H9 (cell line): ENCODE results near the gene TNFAIP8L1. TPM values are rescaled to one million over a fixed set of nuclear protein-coding genes. Genes with fewer than 3 reads are reported as not detected.

Experiments
- DNase-seq: peaks from one replicate; pipeline ENCODE4 v3.0.0-alpha.2; 2017
- H2AFZ ChIP-seq: one replicate; pipeline ENCODE4 v1.6.1; 2013; ENCODE audit warnings: mild to moderate bottlenecking, low read length, control low read depth, moderate library complexity
- H2AK5ac ChIP-seq: 2 replicates; pipeline ENCODE4 v1.6.1; 2013; ENCODE audit warnings: low read length, control low read depth, mixed read lengths; ENCODE audit not compliant: insufficient read length
- H2BK120ac ChIP-seq: one replicate; pipeline ENCODE4 v1.6.1; 2013; ENCODE audit warnings: low read depth, mild to moderate bottlenecking, low read length, control low read depth, inconsistent platforms; ENCODE audit not compliant: poor library complexity, severe bottlenecking
- H2BK12ac ChIP-seq: 2 replicates; pipeline ENCODE4 v1.6.1; 2013; ENCODE audit warnings: low read length, control low read depth, mixed read lengths, low read depth; ENCODE audit not compliant: insufficient read length
- H2BK15ac ChIP-seq: 2 replicates; pipeline ENCODE4 v1.6.1; 2013; ENCODE audit warnings: low read depth, low read length, control low read depth
- H2BK20ac ChIP-seq: one replicate; pipeline ENCODE4 v1.6.1; 2013; ENCODE audit warnings: low read depth, mild to moderate bottlenecking, low read length, control low read depth, inconsistent platforms; ENCODE audit not compliant: poor library complexity, severe bottlenecking
- H2BK5ac ChIP-seq: 2 replicates; pipeline ENCODE4 v1.6.1; 2013; ENCODE audit warnings: low read length, control low read depth, mixed read lengths; ENCODE audit not compliant: insufficient read length
- H3K14ac ChIP-seq: 2 replicates; pipeline ENCODE4 v1.6.1; 2013; ENCODE audit warnings: low read length, control low read depth; ENCODE audit not compliant: insufficient read depth
- H3K18ac ChIP-seq: 2 replicates; pipeline ENCODE4 v1.6.1; 2013; ENCODE audit warnings: low read depth, mild to moderate bottlenecking, mixed read lengths, low read length, control low read depth; ENCODE audit not compliant: insufficient read length
- H3K23ac ChIP-seq: 2 replicates; pipeline ENCODE4 v1.6.1; 2013; ENCODE audit warnings: low read length, control low read depth, mixed read lengths, low read depth; ENCODE audit not compliant: insufficient read length
- H3K23me2 ChIP-seq: 2 replicates; pipeline ENCODE4 v1.6.1; 2013; ENCODE audit warnings: low read depth, mild to moderate bottlenecking, mixed read lengths, low read length, control low read depth; ENCODE audit not compliant: insufficient read length, poor library complexity, severe bottlenecking
- H3K27ac ChIP-seq: 2 replicates; pipeline ENCODE4 v1.5.1; 2013; ENCODE audit warnings: low read length, control low read depth, mixed read lengths, low read depth; ENCODE audit not compliant: insufficient read length
- H3K27me3 ChIP-seq: 2 replicates; pipeline ENCODE4 v1.6.1; 2013; ENCODE audit warnings: low read length, control low read depth, inconsistent platforms; ENCODE audit not compliant: insufficient read depth
- H3K4ac ChIP-seq: 2 replicates; pipeline ENCODE4 v1.6.1; 2013; ENCODE audit warnings: low read depth, mild to moderate bottlenecking, control low read depth, inconsistent platforms, low read length, moderate library complexity
- H3K4me1 ChIP-seq: 2 replicates; pipeline ENCODE4 v1.6.1; 2013; ENCODE audit warnings: low read length, control low read depth, inconsistent platforms; ENCODE audit not compliant: insufficient read depth
- H3K4me2 ChIP-seq: 2 replicates; pipeline ENCODE4 v1.6.1; 2013; ENCODE audit warnings: low read length, control low read depth, mixed read lengths; ENCODE audit not compliant: insufficient read length, insufficient read depth
- H3K56ac ChIP-seq: 2 replicates; pipeline ENCODE4 v1.6.1; 2013; ENCODE audit warnings: low read depth, mild to moderate bottlenecking, mixed read lengths, low read length, control low read depth; ENCODE audit not compliant: insufficient read length
- H3K79me1 ChIP-seq: 2 replicates; pipeline ENCODE4 v1.6.1; 2013; ENCODE audit warnings: low read depth, mild to moderate bottlenecking, moderate library complexity, low read length, control low read depth, inconsistent platforms; ENCODE audit not compliant: insufficient read depth, poor library complexity, severe bottlenecking
- H3K79me2 ChIP-seq: 2 replicates; pipeline ENCODE4 v1.6.1; 2013; ENCODE audit warnings: low read length, control low read depth, inconsistent platforms; ENCODE audit not compliant: insufficient read depth
- H3K9ac ChIP-seq: 2 replicates; pipeline ENCODE4 v1.6.1; 2013; ENCODE audit warnings: low read length, control low read depth, mixed read lengths; ENCODE audit not compliant: insufficient read length; ENCODE audit errors: extremely low read depth
- H3K9me3 ChIP-seq: one replicate; pipeline ENCODE4 v1.6.1; 2013; ENCODE audit warnings: low read depth, low read length, inconsistent platforms; ENCODE audit not compliant: control insufficient read depth
- H3T11ph ChIP-seq: one replicate; pipeline ENCODE4 v1.6.1; 2013; ENCODE audit warnings: mild to moderate bottlenecking, low read length, control low read depth, inconsistent platforms
- H4K20me1 ChIP-seq: one replicate; pipeline ENCODE4 v1.6.1; 2013; ENCODE audit not compliant: control insufficient read depth, insufficient read length, insufficient read depth
- H4K5ac ChIP-seq: 2 replicates; pipeline ENCODE4 v1.6.1; 2013; ENCODE audit warnings: low read depth, mild to moderate bottlenecking, mixed read lengths, low read length, control low read depth; ENCODE audit not compliant: insufficient read length
- H4K8ac ChIP-seq: replicated peaks from 2 replicates; pipeline ENCODE4 v1.6.1; 2013; ENCODE audit warnings: low read length, control low read depth, mixed read lengths, low read depth; ENCODE audit not compliant: insufficient read length
- H4K91ac ChIP-seq: 2 replicates; pipeline ENCODE4 v1.6.1; 2013; ENCODE audit warnings: low read depth, mild to moderate bottlenecking, moderate library complexity, mixed read lengths, low read length, control low read depth; ENCODE audit not compliant: insufficient read length
- H3K27ac Mint-ChIP-seq, 3 experiments: 2 replicates in 2 of 3; 3 replicates in 1 of 3; pipeline ENCODE4 v1.8.0; 2020 to 2021; ENCODE audit warnings: mixed read lengths in 3 of 3, mild to moderate bottlenecking in 1 of 3, moderate library complexity in 1 of 3
- H3K27me3 Mint-ChIP-seq: 2 replicates; pipeline ENCODE4 v1.8.0; 2021; ENCODE audit warnings: low read depth, mild to moderate bottlenecking, moderate library complexity, mixed read lengths
- H3K36me3 Mint-ChIP-seq, 3 experiments: 2 replicates in 2 of 3; 3 replicates in 1 of 3; pipeline ENCODE4 v1.8.0; 2020 to 2021; ENCODE audit warnings: low read depth in 3 of 3, mixed read lengths in 3 of 3; ENCODE audit not compliant: insufficient read depth in 1 of 3
- H3K4me1 Mint-ChIP-seq, 2 experiments: 2 replicates each; pipeline ENCODE4 v1.8.0; 2020; ENCODE audit warnings: mixed read lengths in 2 of 2
- H3K4me3 Mint-ChIP-seq, 2 experiments: 2 replicates in 1 of 2; 3 replicates in 1 of 2; pipeline ENCODE4 v1.8.0; 2020 to 2021; ENCODE audit warnings: mild to moderate bottlenecking in 2 of 2, mixed read lengths in 2 of 2, moderate library complexity in 1 of 2
- H3K9me3 Mint-ChIP-seq, 2 experiments: 2 replicates in 1 of 2; 3 replicates in 1 of 2; pipeline ENCODE4 v1.8.0; 2020; ENCODE audit warnings: mild to moderate bottlenecking in 2 of 2, mixed read lengths in 2 of 2, moderate library complexity in 1 of 2
- CTCF ChIP-seq: fragments of 200-600 bp; sonication (generic); conservative IDR thresholded peaks from 3 replicates; pipeline ENCODE4 v1.8.0; 2021; ENCODE audit warnings: antibody characterized with exemption, mild to moderate bottlenecking
- WGBS: extraction: QIAGEN DNeasy Blood & Tissue Kit; methylation state at CpG from one replicate; pipeline ENCODE4 v1.1.7; 2013; ENCODE audit warnings: missing lambda C conversion rate, low lambda C conversion rate, mixed read lengths; ENCODE audit not compliant: insufficient read length; ENCODE audit errors: extremely low coverage; 5-methylcytosine and 5-hydroxymethylcytosine counted together
- total RNA-seq: library from RNA; stranded (reverse); gene quantifications from 2 replicates; pipeline ENCODE4 v1.2.1, GENCODE V29; 2021

Gene TNFAIP8L1
- total RNA-seq, 1 experiment from 2014 or later: 4.2 TPM

GRCh38 chr19:4640247-4641000 lies 1.1 kb downstream of the TNFAIP8L1 start:
- H2BK120ac ChIP-seq: no peak overlapping the region
- H3K4me2 ChIP-seq: peak overlapping the region; percentile 84
- peaks cover 13% of the 10 kb centered on the region for H3K23me2 ChIP-seq
- no peaks in the 10 kb centered on the region for H3K79me1 ChIP-seq
- H3K79me2 ChIP-seq: no peaks in the 10 kb centered on the region
- H3K36me3 Mint-ChIP-seq: no peaks in the 10 kb centered on the region
- H2BK12ac ChIP-seq: no peak overlapping the region
- no peak overlapping the region for H3K27ac ChIP-seq
- H2BK5ac ChIP-seq: no peak overlapping the region
- H3K4me3 Mint-ChIP-seq: peak overlapping the region; percentile 78 to 94
- no peak for TF ChIP-seq CTCF
- H3K9ac ChIP-seq: no peak overlapping the region
- H3K4ac ChIP-seq: no peak overlapping the region
- H4K20me1 ChIP-seq: no peaks in the 10 kb centered on the region
- H4K91ac ChIP-seq: no peak overlapping the region
- 0 out of 7 replicates have a peak overlapping the region, but pooled peaks of 1 of the 3 experiments have one; percentile 29 for H3K27ac Mint-ChIP-seq
- no peaks in the 10 kb centered on the region for H3K4me1 ChIP-seq
- H3K14ac ChIP-seq: no peak overlapping the region
- H2BK15ac ChIP-seq: no peak overlapping the region
- no peak overlapping the region for H3T11ph ChIP-seq
- peaks cover 17% of the 10 kb centered on the region for H3K27me3 Mint-ChIP-seq
- WGBS: no CpG with 5 or more reads among the region's 17 CpGs
- no peak overlapping the region for H4K5ac ChIP-seq
- H3K23ac ChIP-seq: no peak overlapping the region
- no peak for DNase-seq
- no peaks in the 10 kb centered on the region for H3K9me3 ChIP-seq
- H3K9me3 Mint-ChIP-seq: no peaks in the 10 kb centered on the region
- H2AFZ ChIP-seq: no peak overlapping the region
- H3K56ac ChIP-seq: no peak overlapping the region
- no peak overlapping the region for H2AK5ac ChIP-seq
- H4K8ac ChIP-seq: no peak overlapping the region
- H3K27me3 ChIP-seq: no peaks in the 10 kb centered on the region
- H3K4me1 Mint-ChIP-seq: peaks cover 6 to 17% of the 10 kb centered on the region in 2 experiments
- no peak overlapping the region for H2BK20ac ChIP-seq
- H3K18ac ChIP-seq: no peak overlapping the region
